ENCODE results near the gene TGFB3.

GRCh38 chr14:75967866-75968265, 13.9 kb downstream of the TGFB3 start:
- TF ChIP-seq CTCF (IDR thresholded peaks at IDR 0.05; ENCODE audit: low read length) (no peak), EZH2 (optimal IDR thresholded peaks at IDR 0.05; ENCODE audit: low read depth, low read length) (no peak), EZH2phosphoT487 (IDR thresholded peaks at IDR 0.05; ENCODE audit: low read length) (no peak)
